Activated CD4-positive, alpha-beta T cell treated with anti-CD3 and anti-CD28 coated beads for 24 hours (primary cell): ENCODE measurements around the gene SLC6A6.

Experiments
- DNase-seq, 2 donors: peaks; one replicate each; pipeline ENCODE4 v3.0.0-alpha.2; 2020; ENCODE audit warnings: low read depth in 2 of 2

SLC6A6 gene

DNA sequence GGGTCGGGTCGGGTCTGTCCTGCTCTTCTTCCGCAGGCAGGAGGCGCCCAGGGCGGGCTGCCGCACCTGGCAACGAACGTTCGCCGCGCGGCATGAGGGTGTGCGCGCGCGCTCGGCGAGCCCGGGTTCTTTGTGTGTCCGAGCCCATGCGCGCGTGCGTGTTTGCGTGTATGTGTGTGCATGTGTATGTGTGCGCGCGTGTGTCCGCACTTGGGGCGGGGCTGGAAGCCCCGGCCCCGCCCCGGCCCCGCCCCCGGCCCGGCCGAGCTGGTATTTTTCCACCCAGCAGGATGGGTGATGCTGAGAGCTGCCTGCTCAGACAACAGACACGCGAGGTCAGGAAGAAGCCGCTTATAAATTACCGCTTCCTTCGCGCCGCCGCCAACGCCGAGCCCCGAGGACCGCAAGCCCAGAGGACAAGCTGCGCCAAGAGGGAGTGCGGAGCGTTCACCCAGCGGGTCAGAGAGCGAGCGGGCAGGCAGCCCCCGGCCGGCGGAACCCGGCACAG is at the start of gene SLC6A6:
TSS of gene SLC6A6 (plus strand) at position 303 of the 508 bp plus-strand sequence. CDS start 41,029 bp downstream, outside the sequence.
- peak; percentile 88 to 90 for DNase-seq

DNA sequence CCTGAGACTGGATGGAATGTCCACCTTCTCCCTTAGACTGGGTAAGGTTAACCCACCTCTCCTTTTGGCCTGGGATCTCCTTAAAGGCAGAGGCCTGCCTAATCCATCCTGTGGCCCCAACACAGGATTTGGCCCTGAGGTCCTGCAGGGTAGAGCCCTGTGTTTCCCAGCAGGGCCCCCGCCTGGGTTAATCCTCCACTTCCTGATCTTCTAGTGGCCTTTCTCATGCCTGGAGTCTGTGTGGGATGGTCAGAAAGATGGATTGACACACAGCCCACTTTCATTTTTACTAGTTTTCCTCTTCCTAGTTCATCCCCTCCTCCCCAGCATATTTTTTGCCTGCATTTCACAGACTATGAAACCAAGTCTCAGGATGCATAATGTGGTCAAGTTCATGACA is 48.9 kb upstream of the SLC6A6 start:
- no peak for DNase-seq

DNA sequence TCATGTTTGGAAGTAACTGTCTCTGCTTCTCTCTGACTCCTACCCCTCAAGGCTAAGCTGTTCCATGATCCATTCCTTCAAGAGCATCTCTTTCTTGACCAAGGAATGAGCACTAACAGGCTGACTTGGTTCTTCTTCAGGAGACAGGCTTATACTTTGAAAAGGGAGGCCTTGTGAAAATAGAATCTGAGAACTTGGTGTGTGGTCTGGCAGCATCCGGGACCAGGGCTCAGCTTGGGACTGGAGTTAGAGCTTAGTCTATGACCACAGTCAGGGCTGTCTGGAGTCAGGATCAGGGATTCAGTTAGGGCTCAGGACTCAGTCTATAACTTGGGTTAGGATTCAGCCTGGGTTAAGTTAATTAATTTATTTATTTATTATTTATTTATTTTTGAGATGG is 44.9 kb upstream of the SLC6A6 start:
- no peak for DNase-seq

DNA sequence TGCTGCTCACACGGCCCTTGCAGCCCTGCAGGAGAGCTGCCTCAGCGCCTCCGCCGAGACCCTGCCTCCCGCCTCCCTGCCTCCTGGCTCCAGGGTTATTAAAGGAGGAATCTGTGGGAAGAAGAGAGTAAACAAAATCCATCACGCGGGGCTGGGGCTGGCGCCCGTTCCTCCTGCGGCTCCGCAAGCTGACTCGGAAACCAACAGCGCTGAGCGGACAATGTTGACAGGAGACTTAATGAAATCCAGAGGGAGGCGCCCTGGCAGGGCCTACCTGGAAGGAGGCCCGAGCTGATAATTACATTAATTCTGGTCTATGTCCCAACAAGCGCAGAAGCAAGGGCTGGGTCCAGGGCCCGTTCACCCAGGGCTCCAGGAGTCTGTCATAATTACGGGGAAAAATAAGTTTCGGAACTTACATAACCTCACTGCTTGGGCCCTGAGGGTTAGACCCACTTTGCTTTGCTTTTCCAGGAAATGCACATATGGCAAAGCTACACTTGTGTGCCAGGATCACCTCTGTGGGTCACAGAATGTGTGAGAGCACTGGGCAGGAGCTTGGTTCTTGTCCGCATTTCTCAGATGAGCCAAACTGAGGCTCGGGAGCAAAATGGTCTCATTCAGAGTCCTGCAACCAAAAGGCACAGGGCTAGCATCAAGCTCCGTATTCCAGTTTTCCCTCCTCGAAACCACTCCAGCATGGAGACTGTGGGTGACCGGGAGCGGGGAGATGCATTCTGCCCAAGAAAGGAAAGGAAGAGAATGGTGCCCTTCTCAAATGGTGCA is 43.8 kb upstream of the SLC6A6 start:
- DNase-seq: no peak

DNA sequence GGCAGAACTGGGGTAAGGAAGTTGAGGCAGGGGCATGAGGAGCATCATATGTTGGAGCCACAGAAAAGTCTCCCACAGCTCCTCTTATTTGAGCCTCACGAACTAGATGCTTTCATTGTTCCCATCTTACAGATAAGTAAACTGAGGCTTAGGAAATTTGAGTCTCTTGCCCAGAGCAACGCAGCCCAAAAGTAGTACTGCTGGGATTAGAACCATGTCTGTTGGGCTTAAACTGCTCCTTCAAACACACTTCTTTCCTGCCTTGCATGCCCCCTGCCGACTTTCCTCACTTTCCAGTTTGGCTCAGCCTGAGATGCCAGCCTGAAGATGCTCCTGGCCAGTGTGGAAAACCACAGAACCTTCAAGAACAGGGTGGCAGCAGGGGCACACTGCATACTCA is 43.1 kb upstream of the SLC6A6 start:
- DNase-seq: no peak

DNA sequence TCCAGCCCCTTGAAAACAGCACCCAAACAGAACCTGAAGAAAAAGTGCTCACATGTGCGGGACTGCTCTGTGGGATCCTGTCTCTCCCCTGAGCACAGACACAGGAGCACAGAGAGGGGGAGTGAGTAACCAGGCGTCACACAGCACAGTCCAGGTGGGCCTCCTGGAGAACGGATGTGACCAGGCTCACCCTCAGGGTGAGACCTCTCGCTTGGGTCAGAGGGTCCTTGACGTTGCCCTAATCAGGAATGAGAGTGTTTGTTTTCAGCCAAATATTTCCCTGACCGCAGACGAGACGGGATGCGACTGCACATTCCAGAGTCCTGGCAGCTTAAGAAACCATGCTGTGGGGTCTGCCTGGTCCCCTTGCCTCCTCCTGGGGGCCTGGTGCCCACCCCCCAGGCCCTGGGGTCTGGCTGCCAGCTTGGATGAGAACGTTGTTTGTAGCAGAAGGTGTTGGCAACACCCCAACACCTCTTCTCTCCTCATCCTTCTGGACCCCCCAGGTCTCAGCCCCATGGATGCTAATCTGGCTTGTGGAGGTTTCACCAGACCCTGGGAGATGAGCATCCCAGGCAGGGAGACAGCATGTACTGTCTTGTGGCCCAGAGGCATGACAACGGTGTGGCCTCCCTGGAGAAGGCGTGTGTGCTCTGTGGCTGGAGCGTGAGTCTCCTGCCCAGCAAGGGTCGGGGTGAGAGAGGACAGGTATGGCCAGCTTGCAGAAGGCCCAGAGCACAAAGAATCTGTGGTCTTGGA is 42.1 kb upstream of the SLC6A6 start:
- no peak for DNase-seq

DNA sequence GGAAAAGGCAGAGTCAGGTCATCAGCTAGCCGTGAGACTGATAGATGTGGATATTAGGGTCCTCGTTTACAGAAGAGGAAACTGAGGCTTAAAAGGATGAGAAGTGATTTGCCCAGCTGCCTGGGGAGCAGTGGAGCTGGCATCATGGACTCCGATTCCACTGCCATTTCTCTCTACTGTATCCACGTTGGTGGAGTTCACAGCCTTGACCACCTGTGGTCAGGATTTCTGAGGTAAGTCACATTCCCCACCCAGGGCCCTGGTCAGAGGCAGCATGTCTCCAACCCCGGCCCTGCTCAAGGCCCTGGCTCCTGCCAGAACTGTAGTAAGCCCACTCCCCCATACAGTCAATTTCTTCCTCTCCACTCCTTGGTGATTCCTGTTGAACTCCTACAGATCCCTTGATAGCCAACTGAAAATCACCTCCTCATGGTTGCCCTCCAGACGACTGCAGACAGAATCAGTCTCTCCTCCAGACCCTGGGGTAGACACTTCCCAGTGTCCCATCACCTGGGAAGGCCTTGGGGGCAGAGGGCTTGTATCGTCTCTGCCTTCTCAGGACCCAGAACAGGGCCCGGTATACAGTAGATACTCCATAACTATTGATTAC is 41.2 kb upstream of the SLC6A6 start:
- no peak for DNase-seq

DNA sequence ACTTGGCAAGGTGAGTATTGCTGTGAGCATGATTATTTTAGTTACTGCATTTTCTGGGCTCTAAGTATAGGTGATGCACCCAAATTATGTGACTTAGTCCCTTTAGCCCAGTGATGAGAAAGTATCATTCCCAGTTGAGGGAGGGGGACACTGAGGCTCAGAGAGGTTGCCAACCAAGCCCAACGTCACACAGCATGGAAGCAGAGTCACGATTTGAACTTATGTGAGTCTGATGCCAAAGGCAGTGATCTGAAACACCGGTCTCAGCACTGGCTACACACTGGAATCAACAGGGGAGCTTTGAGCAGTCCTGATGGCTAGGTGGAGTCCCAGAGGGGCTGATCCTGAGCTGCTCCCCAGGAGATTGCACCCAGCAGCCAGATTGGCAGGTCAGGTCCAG is 39.5 kb upstream of the SLC6A6 start:
- no peak for DNase-seq

DNA sequence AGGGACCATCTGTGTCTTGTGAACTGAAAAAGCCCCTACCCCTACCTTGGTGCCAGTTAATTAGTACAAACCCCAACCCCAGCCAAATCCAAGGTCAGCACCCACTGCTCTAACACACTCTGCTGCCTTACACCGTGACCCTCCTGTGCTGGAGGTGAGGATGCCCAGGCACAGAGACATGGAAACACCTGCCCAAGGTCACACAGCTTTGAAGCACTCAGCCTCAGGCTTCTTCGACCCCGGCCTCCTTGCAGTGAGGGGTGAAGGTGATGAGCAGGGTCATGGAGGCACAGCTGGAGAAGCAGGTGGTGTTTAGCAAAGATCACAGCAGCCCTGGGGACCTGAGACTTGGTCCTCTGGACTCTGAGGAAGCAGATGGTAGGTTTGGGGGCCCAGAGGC is 39.0 kb upstream of the SLC6A6 start:
- no peak for DNase-seq

DNA sequence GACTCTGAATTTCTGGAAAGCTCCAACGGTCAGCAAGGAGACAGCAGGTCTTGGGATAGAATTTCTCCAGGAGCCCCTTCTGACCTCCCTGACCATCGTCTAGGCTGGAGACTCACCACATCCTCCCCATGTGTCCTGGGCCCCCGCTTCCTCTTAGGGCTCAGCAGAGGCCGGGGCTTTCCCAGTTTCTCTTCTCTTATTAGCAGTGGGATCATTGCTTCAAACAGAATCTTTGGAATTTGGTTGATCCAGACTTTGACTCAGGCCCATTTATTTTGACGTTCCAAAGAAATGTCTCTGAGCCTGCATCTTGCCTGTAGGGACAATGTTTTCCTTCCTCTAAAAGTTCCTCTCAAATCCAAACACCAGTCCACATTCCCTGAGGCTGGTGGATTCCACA is 38.4 kb upstream of the SLC6A6 start:
- no peak for DNase-seq

DNA sequence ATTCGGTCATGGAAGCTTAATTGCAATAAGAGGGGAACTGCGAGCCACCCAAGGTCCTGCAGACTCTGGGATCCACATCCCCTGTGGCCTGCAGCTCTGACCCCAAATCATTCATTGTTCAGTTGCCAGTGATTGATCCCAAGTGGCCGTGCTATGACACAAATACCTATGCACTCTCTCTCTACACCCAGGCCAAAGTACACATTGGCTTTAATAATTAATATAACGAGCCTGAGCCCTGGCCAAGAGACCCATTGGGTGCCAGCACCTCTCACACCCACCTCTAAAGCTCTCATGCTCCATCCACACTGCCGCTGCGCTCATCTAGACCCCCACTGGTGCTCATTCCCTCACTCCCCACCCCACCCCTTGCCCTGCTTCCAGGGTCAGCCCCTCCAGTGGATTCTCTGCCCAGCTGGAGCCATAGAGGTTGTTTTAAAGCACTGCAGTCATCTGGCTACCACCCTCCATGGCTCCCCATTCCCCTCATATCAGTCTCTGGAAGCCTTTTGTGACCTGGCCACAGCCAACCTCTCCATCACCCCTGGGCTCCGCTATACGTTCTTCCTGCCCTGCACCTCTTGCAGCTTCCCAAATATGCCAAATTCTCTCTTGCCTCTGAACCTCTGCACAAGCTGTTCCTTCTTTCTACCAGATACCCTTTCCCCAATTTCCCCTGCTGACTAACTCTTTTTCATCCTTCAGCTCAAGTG is 37.7 kb upstream of the SLC6A6 start:
- DNase-seq: no peak

DNA sequence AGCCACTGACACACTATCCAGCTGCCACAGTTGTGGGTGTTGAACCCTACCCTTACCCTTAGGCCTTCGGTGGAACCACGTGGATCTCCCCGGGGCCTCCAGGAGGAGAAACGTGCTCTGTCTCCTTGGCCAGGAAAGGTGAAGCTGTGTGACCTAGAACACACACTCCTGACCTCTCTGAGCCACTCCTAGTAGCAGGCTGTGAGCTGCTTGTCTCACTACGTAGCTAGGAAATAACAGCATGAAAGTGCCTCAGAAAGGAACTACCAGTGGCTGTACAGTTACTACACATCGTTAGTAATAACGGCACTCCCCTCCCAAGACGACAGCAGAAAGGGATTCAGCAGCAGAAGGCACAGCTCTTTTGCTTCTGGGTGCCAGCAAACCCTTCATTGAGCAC is 36.2 kb upstream of the SLC6A6 start:
- DNase-seq: no peak

DNA sequence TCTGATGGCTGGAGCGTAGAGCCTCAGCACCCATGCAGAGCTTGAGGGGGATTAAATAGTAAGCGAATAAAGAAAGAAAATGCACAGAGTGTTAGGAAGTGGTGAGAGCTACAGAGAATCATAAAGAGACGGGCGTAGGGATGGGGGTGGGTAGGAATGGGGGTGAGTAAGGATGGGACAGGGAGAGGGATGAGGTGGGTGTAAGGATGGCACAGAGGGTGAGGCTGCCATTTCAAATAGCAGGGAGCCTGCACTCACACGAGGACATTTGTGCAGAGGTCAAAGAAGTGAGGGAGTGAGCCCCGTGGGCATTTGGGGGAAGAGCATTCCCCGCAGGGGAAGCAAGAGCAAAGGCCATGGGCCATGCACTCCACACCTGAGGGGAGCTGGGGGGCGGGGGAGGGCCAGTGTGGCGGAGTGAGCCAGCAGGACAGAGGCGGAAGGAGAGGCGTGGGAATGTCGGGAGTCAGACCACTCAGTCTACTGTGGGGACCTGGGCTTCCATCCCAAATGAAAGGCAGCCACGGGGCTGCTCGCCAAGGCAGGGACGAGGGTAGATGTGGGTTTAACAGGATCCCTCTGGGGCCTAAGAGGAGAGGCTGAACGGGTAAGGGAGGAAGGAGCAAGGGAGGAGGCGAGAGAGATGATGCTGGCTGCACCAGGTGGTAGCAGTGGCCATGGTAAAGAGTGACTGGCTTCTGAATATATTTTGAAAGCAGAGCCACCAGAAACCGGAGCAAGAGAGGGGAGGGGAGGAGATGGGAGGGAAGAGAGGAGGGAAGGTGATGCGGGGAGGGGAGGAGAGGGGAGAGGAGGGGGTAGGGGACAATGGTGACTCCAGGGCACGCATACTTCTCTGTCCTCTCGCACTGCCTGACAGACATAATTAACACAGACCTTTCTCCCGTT is 35.2 kb upstream of the SLC6A6 start:
- no peak for DNase-seq

DNA sequence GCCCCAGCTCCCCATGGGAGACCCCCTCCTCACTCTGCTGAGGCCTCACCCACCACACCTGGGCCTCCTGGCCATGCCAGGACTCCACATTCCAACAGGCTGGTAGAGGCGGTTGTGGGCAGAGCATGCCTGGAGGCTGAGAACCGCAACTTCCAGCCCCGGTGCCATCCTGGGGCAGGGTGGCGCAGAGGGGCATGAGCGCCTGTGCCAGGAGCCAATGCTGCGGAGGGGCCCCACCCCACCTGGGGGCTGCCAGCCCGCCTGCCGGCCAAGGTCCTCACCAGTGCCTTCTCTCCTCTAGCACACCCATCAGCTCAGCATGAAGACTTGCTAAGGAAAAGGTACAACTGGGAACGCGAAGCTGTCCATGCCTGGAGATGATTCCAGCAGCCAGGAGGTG is 34.3 kb upstream of the SLC6A6 start:
- no peak for DNase-seq

DNA sequence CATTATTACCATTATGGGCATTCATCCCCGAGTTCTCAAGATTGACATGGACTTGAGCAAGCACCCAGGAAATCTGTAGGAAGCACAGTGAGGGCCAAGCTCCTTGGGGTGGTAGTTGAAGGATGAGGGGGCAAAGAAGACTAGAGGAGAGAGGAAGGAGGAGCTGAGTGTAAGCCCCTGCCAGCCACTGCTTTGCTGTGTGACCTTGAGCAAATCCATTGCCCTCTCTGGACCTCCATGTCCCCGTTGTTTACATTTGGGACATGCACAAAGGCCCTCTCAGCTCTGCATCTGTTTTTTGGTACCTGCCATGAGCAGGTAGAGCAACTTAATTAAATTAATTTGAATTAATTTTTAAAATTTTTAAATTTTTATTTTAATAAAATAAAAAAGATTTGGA is 33.5 kb upstream of the SLC6A6 start:
- DNase-seq: no peak

DNA sequence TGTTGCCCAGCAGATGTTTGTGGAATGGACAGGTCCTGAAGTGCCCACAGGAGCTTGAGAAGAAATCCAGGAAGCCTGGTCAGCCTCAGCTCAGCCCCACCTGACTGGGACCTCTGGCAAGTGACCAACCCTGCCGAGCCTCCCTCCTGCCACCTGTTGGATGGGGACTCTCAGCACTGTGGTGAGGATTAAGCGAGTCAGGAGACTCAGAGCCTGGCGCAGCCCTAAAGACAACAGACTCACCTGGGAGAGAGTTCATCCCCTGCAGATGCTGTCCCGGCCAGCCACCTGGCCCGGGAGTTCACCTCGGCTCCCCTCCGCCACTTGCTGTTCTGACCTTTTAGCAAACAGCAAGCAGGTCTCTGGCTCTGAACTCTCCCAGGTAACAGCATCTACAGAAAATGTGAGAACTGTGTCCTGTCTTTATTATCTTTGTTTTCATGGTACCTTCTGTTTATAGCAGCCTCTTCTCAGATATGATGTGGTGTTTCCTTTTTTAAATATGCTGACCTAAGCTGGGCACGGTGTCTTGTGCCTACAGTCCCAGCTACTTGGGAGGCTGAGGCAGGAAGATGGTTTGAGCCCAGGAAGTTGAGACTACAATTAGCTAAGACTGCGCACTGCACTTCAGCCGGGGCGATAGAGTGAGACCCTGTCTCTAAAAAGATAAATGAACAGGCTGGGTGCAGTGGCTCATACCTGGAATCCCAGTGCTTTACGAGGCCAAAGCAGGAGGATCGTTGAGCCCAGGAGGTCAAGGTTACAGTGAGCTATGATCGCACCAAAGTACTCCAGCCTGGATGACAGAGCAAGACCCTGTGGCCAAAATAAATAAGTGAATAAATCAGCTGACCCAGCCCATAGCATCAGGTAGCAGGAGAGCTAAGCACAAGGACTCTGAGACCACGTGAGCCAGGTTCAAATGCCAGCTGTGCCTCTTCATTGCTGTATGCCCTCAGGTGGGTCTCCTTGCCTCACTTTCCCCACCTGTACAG is 32.4 kb upstream of the SLC6A6 start:
- DNase-seq: no peak

DNA sequence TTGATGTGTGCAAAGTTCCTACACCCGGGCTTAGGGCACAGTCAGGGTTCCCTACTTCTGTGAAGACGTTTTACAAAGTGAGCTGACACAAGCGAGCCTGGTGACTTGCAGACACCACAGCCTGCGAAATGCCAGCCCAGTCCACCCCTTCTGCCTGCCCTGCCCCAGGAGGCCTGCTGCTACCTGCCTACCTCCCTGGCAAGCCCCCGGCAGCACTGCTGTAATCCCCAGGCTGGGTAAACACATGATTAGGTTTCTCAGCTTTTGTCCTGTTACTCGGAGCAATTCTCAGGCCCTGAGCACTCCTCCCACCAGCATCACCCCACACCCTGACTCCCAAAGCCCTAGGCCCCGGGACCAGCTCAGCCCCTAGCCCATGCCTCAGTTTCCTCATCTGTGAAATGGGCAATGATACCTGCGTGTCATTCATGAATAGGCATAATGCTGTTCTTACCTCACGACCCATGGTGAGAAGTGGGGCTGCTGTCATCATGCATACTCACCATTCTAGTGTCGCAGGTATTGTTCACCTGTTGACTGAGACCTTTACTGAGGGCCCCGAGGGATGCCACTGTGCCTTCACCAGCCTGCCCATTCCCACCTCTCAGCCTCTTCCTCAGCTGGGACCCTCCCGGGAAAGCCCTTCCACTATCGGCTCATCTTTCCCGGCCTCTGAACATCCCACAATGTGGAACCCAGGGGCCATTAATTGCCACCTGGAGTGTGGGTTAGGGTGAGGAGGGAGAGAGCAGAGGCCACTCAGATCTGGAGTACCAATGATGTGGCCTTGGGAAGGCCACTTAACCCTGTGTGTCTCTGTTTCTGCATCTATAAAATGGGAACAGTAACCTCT is 31.5 kb upstream of the SLC6A6 start:
- DNase-seq: no peak

DNA sequence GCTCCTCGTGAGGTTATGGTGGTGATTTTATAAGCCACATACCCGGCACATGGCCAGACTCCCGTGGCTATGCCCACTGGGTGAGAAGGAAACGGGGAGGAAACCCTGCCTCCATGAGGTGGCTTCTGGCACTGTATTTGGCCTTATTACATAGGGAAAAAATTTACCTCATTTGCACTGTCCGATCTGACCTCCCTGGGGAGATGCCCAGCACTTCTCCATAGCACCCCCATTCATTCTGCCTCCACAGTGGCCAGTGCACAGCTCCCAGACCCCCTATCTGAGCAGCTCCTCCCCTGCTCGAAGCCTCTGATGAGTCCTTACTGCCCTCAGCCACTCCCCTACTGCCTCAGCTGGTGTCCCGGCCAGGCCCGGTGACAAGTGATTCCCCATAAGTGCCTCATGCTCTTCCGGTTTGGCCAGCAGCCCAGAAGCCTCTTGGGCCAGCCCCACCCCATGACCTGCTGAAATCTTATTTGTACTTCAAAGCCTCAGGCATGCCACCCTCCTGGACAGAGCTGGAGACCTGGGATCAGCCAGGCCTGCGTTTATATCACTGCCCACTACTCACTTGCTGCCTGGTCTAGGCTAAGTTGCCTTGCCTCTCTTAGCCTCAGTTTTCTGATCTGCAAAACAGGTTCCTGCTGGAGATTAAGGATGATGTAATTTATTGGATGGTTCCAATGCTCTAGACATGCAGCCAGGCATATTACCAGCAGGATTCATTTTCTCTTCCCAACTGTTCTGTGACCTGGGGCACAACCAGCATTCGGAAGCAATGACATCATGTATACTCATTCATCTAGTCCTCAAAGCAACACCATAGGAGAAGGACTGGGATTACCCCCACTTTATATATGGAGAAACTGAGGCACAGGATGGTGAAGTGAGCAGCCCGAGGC is 30.6 kb upstream of the SLC6A6 start:
- no peak for DNase-seq
